Activated CD8-positive, alpha-beta T cell treated with anti-CD3 and anti-CD28 coated beads for 36 hours (primary cell): ENCODE results near the gene TMIE. TPM values are rescaled to one million over a fixed set of nuclear protein-coding genes. Genes with fewer than 3 reads are reported as not detected.

Experiments
- ATAC-seq: fragments of 200-7000 bp; cut with Tn5 transposase; one replicate; pipeline ENCODE4 v1.10.0; 2021; ENCODE audit warnings: mild to moderate bottlenecking, moderate library complexity
- CTCF ChIA-PET: fragments of 350-600 bp; sonication (Branson Sonifier 250); formaldehyde crosslinking; loops from one replicate; lab custom pipeline; 2021; ENCODE audit warnings: antibody characterized with exemption; lab: Charles Lee
- POLR2A ChIA-PET: fragments of 350-600 bp; sonication (Branson Sonifier 250); formaldehyde crosslinking; loops from one replicate; lab custom pipeline; 2021; ENCODE audit warnings: antibody characterized with exemption; lab: Charles Lee
- DNase-seq: peaks from one replicate; pipeline ENCODE4 v3.0.0-alpha.2; 2020
- H3K27ac Mint-ChIP-seq: one replicate; pipeline ENCODE4 v1.8.0; 2021; ENCODE audit warnings: mild to moderate bottlenecking, mixed read lengths
- H3K27me3 Mint-ChIP-seq: one replicate; pipeline ENCODE4 v1.8.0; 2021; ENCODE audit warnings: mixed read lengths
- H3K36me3 Mint-ChIP-seq: one replicate; pipeline ENCODE4 v1.8.0; 2021; ENCODE audit warnings: low read depth, mixed read lengths
- H3K4me1 Mint-ChIP-seq: one replicate; pipeline ENCODE4 v1.8.0; 2021; ENCODE audit warnings: low read depth, mixed read lengths
- H3K4me3 Mint-ChIP-seq: one replicate; pipeline ENCODE4 v1.8.0; 2021; ENCODE audit warnings: mild to moderate bottlenecking, moderate library complexity, mixed read lengths
- H3K9me3 Mint-ChIP-seq: one replicate; pipeline ENCODE4 v1.8.0; 2021; ENCODE audit warnings: mixed read lengths
- CTCF ChIP-seq: fragments of 200-600 bp; IDR thresholded peaks from one replicate; pipeline ENCODE4 v1.8.0; 2022; ENCODE audit warnings: antibody characterized with exemption, mild to moderate bottlenecking
- intact Hi-C: fragments of 100-400 bp; cut with micrococcal nuclease; formaldehyde crosslinking; loops from one replicate; pipeline ENCODE4 v1.10.0; 2022
- total RNA-seq, 2 experiments: library from RNA; stranded (reverse); gene quantifications; one replicate each; pipeline ENCODE4 v1.2.3, GENCODE V29; 2021

The TMIE gene
- total RNA-seq, 2 experiments from 2014 or later: 0.81 to 0.90 TPM

GRCh38 chr3:46755646-46756045, 54.5 kb downstream of the TMIE start:
- no peak overlapping the region for H3K27ac Mint-ChIP-seq
- intact Hi-C loops: no loop called here
- H3K27me3 Mint-ChIP-seq: no peaks in the 10 kb centered on the region
- DNase-seq: no peak
- no peaks in the 10 kb centered on the region for H3K9me3 Mint-ChIP-seq
- CTCF ChIA-PET: interaction anchor here (1.4 to 1.6 kb wide), 2 partner anchors 11 to 32 kb away, joined by 3 read pairs; no protein-coding TSS in a partner anchor
- POLR2A ChIA-PET: no interaction called here
- peaks cover 2% of the 10 kb centered on the region for H3K4me1 Mint-ChIP-seq
- no peaks in the 10 kb centered on the region for H3K36me3 Mint-ChIP-seq
- H3K4me3 Mint-ChIP-seq: no peak overlapping the region
- no peak for ATAC-seq
- TF ChIP-seq CTCF: no peak

GRCh38 chr3:46756642-46757041, 55.5 kb downstream of the TMIE start:
- H3K4me1 Mint-ChIP-seq: peaks cover 2% of the 10 kb centered on the region
- no peaks in the 10 kb centered on the region for H3K36me3 Mint-ChIP-seq
- ATAC-seq (no peak), DNase-seq (no peak)
- TF ChIP-seq CTCF: no peak
- no peak overlapping the region for H3K4me3 Mint-ChIP-seq
- H3K27ac Mint-ChIP-seq: no peak overlapping the region
- intact Hi-C loops: no loop called here
- no peaks in the 10 kb centered on the region for H3K27me3 Mint-ChIP-seq
- H3K9me3 Mint-ChIP-seq: no peaks in the 10 kb centered on the region
- POLR2A ChIA-PET: no interaction called here
- CTCF ChIA-PET: no interaction called here

DNA sequence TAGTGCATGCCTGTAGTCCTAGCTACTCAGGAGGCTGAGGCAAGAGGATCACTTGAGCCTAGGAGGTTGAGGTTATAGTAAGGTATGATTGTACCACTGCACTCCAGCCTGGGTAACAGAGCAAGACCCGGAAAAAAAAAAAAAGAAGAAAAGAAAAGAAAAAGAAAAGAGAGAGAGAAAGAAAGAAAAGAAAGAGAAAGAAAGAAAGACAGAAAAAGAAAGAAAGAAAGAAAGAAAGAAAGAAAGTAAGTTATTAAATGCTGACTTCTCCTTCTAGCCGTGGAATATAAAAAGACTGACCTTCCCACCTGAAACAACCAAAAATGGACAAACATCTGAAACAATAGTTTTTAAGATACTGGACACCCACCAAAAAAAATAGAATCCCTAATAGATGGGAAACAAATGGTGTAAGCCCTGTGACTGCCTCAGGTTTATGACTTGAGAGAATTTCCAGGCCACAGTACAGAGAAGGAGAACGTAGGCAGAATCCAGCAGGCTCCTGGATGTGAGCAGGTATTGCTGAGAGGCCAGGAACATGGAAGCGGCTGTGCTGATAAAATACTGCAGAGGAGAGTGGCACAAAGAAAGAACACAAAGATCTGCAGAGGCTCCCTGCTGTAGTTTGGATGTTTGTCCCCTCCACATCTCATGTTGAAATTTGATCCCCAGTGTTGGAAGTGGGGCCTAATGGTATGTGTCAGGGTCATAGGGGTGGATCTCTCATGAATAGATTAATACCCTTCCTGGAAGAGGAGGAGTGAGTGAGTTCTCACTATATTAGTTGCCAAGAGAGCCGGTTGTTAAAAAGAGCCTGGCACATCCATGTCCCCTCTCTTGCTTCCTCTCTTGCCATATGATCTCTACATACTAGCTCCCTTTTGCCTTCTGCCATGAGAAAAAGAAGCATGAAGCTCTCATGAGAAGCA, 58.3 kb downstream of the TMIE start:
- ATAC-seq (no peak), DNase-seq (no peak)
- no peak overlapping the region for H3K4me3 Mint-ChIP-seq
- H3K27ac Mint-ChIP-seq: no peak overlapping the region
- H3K9me3 Mint-ChIP-seq: peaks cover 16% of the 10 kb centered on the region
- ChIA-PET CTCF (no interaction called here), POLR2A (no interaction called here)
- intact Hi-C loops: no loop called here
- TF ChIP-seq CTCF: no peak
- no peaks in the 10 kb centered on the region for H3K27me3 Mint-ChIP-seq
- peaks cover 3% of the 10 kb centered on the region for H3K36me3 Mint-ChIP-seq
- no peaks in the 10 kb centered on the region for H3K4me1 Mint-ChIP-seq

Other genes with a start within 250 kb of the TMIE start
- gene LTF, start 236.5 kb upstream of the TMIE start, total RNA-seq: not detected
- gene RTP3, start 203.4 kb upstream of the TMIE start, total RNA-seq: not detected
- gene LRRC2, start 135.1 kb upstream of the TMIE start, total RNA-seq: not detected
- not detected for gene FAM240A, start 88.9 kb upstream of the TMIE start, total RNA-seq
- gene ALS2CL, start 7.7 kb upstream of the TMIE start, total RNA-seq: 1 to 10 TPM; 1.7 to 2.0 TPM
- gene PRSS50, start 16.5 kb downstream of the TMIE start, total RNA-seq: not detected
- gene MYL3, start 162.1 kb downstream of the TMIE start, total RNA-seq: not detected
- not detected for gene PTH1R, start 176.3 kb downstream of the TMIE start, total RNA-seq